GM21447 (cell line): ENCODE results near the gene NAB1.

Source experiments
- ATAC-seq: cut with Tn5 transposase; IDR thresholded peaks from one replicate; pipeline ENCODE4 v1.9.1; 2021; ENCODE audit not compliant: unreplicated experiment

The NAB1 gene

DNA sequence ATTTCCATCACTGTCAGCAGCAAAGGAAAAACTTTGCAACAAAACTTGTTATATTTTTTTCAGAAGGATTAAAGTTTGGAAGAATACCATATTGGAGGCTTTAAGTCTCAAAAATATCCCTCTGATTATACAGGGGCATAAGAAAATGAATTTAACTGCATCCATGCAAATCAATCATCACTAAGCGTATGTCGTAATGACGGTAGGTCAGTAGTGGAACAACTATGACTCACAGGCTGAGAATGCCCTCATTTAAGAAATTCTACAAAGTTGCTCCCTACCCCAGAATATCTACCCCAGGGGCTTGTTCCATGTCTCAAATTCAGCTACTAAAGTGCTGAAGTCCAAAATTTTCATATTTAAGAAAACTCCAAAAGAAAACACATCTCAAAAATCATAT is 12.5 kb upstream of the NAB1 start:
- no peak for ATAC-seq

DNA sequence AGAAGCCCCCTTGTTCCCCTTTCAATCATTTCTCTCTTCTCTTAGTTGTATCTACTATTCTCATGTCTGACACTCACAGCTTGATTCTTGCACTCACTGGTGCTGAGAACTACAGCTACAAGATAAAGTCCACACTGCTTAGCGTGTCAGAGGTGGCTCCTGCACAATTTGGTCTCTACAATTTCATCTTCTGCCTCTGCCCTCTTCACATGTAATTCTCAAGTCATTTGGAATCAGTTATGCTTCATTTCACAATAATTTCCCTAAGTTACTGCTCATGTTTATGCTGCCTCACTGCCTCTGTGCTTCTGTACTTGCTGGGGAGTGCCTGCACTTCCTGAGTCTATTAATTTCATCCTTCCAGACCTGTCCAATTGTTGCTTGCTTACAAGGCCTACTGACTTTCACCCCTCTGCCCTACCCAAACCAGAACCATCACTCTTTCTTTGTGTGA is 11.6 kb upstream of the NAB1 start:
- no peak for ATAC-seq

DNA sequence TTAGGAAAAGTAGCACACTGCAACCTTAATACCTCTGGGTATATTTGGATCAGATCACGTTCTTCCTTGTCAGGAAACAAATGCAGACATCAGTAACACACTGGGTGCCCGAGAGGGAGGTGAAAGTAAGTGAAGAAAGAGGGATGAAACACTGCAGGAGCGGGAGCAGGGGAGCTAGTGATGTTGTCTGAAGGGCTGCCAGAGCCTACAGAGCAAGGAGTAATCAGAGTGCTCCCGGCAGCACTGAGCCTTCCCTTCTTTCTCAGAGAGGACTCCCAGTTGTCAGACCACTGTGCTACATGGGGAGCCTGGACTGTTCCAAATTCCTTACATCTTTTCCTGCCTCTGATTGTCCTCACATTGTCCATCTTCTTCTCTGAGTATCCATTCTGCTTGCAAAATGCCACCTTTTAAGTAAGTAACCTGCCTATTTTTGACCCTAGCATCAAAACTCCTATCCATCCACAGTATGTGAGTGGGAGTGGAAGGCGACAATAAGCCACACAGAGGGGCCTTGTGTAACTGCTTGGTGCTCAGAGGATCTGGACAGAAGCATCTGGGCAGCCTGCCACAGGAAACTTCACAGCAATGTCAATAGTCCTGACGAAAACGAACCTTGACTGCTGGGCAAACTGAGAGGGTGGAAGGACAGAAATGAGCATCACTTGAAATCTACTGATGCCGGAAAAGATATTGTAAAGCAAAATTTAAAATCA is 10.8 kb upstream of the NAB1 start:
- ATAC-seq = no peak

DNA sequence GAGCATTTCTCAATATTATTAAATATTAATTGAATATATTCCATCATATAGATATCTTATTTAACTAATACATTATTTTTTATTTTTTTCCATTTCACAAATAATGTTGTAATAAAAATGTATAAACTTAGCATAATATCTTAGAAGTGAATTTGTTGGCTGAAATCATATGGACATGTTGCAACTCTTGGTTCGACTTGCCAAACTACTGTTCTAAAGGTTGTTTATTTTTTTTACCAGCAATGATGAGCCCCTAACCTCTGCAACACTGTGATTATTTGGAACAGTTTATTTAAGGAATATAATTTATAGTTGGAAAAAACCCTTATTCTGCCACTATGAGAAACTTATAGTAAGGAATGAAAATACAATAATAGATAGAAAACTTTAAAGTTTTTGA is 8.8 kb upstream of the NAB1 start:
- ATAC-seq = no peak

DNA sequence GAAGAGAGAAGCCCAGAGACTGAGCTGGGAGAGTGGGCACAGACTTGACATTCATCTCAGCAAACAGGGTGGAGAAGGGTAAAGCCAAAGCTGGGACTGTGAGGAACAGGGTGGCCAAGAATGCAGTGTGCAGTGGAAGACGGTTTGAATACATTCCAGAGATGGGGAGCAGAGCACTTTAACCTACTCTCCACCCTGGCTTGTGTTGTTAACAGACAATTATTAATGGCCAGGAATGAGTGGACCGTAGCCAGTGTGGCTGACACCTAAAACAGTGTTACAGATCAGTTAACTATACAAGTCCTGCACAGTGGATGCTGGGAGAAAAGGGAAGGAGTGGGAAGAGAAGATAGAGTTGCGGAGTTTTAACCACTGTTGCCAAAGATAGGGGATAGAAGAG is 7.4 kb upstream of the NAB1 start:
- ATAC-seq = no peak

DNA sequence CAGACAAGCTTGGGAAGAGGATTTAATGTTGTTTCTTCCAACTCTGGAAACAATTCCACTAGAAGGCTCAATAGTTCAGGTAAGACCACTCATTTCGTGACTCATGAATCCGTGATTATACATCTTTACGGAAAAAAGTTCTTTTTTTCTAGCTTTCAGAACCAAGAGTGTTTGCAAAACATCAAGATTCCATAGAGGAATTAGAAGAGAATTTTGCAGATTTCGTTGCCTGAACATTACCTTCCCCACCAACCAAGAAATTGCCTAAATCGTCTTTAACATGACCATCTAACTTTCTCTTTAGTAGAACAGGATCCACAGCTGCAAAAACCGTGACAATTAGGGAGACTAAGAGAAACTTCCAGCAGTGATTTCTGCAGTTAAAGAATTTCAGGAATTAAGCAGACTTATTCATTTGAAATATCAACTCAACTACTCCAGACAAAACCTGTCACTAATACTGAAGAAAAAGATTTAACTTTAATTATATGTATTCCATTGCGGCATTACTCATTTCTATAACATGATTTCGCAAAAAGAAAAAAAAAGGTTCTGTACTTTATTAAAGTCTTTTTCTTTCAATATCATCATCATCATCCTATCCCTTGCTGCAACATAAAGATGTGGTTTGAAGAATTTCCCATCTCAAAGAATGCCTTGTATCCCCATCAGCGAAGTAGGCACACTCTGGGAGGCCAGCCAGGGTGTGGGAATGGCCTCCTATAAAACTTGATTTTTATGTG is 1.9 kb upstream of the NAB1 start:
- ATAC-seq = no peak

DNA sequence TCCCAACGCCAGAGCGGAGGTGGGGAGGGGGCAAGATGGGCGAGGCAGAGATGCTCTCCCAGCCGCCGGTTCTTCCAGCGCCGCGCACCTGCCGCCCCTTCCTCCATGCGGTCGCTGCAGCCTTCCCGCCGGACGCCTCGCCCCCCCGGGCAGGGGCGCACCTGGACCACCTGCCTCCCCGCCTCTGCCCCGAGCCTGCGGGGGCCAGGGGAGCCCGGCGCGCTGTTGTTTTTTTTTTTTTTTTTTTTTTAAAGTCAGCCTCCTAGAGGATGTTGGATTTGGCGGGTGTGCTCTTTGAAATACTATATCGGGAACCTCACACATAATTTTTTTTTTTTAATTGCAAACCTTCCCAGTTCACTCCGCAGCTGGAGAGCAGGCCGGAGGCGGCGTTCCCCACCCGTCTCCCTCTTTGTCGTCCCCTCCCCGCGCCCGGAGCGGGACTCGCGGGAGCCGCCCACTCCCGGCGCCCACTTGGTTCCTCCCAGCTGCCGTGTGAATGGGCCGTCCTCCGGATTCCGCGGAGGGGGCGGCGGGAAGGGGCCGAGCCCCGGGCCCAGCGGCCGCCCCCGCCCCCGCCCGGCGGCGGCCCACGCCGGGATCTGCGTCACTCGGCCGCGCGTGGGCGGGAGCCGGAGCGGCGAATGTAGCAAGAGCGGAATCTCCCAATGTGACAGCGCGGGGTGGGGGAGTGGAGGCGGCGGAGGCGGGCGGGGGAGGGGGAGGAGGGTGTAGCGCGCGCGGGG is 421 bp upstream of the NAB1 start:
- ATAC-seq = peak; percentile 60

DNA sequence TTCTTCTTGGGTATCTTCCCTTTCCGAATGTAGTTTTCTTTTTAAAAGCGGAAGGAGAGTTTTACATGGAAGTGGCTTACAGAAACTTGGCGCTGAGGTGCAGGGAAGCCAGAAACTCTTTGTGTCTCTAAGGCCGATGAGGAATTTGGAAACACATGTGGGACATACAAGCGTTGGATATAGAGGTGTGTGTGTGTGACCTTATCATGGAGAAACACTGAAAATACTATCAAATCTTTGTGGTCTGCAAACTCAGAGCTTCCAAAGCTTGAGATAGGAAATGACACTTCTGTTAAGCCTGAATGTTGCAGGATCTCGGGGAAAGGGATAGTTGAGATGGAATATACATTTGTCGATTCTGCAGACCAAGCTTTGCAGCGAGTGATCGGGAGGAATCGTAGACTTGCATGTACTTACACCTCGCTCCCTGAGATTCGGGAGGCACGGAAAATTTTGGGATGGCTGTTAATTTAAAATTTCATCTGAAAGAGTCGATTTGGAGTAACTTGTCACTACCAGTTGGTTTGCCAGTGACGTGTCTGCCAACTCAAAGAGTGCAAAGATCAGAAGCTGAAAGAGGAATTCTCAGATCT is 1.0 kb downstream of the NAB1 start:
- peak; percentile 12 for ATAC-seq

DNA sequence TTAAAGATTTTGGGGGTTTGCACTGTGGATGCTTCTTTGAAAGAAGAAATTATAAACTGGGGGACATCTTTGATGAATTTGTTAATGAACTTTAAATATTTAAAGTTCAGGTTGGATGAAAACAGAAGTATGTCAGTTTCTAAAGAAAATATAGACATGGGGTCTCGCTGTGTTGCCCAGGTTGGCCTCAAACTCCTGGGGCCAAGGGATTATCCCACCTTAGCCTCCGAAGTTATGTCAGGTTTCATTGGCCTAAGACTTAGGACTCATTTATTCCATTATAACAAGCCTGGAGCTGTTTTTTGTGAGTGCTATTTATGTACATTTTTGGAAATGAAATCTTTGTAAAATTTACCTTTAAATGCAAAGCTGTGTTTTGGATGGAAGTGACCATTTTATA is 2.5 kb downstream of the NAB1 start:
- ATAC-seq = no peak

DNA sequence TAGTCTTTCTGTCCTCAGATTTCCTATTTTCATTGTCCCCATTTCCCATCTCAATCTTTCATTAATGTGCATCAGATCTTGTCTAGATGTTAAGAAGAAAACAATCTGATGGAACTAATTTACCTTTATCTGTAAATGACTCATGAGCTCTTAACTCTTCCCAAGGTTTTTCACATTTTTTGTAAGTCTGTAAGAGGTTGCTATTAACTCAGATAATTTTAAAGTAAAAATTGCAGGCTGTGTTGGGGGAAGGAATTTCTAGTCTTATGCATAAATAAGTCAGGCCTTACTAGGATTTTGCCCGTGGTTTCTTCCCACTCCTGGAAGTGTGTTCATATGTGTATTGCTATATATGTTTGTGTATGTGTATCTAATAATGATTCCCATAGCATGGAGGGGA is 4.3 kb downstream of the NAB1 start:
- ATAC-seq = no peak

DNA sequence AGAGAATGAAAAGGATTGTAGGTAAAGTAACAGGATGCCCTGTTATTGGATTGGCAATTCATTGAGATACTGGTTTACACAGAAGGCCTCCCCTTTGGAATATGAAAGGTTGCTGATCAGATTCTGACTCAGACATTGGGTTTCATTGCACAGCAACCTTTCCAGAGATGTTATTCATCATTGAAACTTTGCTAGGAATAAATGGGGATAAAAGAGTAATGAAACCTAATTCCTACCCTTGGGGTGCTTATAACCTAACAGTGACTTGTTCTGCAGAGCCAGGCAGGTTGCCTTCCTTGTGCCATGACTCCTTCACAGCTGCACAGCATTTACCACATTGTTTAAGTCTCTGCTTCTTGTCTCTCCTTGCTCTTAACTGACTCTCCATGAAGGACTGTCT is 5.0 kb downstream of the NAB1 start:
- no peak for ATAC-seq

DNA sequence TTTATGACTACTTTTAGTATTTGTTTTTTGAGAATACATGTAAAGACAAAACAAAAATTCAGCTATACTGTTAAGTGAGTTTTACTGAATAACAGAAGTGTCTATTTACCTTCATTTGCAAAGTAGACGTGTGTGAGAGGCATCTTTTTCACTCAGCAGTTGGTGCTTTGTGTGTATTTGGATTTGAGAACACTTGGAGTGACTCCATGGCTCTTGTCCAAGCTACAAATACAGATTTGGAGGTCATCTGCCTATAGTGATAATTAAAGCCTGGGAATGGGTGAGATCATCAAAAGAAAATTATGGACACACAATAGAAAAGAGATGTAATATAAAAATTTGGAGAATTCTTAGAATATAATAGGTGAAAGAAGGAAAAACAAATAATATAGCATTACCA is 6.2 kb downstream of the NAB1 start:
- ATAC-seq = no peak

DNA sequence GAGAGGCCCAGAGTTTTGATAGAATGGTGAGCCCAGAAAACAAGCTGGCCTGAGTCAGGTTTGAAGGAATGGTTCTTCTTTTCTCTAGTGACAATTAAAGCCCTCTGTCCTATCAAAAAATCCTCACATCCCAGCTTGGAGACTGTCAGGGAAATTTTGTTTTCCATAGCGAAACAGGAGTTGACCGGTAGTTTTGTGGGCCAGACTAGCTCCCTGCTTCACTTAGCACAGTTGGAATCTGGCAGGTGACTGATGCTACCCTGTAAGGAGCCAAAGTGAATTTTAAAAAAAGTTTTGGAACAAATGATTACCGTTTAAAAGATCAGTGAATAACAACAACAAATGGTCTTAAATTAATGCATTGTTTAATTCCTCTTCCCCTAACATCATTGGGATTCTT is 6.7 kb downstream of the NAB1 start:
- no peak for ATAC-seq

DNA sequence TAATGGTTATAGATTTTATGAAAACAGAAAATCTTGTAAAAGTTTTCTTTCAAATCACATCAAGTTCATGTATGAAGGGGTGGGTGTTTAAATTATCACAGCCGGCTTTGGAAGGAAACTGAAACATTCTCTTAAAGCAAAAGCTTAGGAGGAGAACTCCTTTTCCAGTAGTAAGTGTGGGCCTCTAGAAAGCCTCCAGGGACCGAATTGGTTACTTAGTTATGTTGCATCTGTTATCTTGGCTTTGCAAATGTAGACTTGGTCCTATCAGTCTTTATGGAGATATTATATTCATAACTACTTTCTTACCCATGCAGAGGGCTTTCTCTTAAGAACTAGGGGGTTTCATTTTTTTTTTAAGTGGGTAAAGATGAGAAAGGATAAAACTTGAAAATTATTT is 7.4 kb downstream of the NAB1 start:
- ATAC-seq = no peak

DNA sequence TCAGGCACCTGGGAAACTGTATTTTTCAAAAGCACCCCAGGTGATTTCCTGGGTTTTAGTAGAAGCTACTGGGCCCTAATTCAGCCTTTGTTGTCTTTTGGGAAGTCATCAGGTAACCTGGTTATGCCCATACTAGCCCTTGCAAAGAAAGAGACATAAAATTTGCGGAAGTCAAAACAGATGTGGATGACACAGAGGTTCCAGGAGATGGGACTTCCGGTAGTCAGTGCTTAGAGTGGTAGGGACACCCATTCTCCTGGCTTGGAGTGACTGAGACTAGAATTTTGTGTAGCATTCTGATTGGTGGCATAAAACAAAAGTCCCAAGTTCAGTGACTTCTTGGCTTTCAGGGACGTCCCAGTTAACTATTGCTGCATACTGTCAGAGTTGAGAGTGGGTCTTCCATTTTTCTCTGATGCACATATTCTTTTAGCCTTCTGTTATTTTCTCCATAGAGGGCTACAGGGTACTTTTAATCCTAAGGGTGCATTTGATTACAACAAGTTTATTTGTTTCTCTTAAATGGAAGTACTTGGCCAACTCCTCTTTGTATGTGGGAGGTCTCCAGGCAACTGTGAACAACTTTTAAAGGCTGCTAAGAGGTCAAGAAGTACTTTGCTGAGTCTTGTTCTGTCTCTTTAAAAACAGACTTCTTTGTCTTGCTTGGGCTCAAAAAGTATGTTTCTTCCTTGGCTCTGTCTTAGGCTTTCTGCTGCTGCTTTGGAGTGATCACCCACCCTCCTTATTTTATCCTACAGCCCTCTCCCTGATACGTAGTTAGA is 8.8 kb downstream of the NAB1 start:
- no peak for ATAC-seq

DNA sequence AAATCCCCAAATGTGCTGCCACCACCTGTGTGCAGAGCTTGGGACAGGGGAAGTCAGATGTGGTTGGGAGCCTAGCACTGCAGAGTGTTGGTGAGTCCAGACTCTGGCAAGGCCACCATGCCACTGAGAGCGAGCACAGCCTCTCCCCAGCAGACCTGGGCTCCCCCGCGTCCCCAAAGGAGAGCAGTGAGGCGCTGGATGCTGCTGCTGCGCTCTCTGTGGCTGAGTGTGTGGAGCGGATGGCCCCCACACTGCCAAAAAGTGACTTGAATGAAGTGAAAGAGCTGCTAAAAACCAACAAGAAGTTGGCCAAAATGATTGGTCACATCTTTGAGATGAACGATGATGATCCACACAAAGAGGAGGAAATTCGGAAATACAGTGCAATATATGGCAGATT is 10.7 kb downstream of the NAB1 start:
- no peak for ATAC-seq

DNA sequence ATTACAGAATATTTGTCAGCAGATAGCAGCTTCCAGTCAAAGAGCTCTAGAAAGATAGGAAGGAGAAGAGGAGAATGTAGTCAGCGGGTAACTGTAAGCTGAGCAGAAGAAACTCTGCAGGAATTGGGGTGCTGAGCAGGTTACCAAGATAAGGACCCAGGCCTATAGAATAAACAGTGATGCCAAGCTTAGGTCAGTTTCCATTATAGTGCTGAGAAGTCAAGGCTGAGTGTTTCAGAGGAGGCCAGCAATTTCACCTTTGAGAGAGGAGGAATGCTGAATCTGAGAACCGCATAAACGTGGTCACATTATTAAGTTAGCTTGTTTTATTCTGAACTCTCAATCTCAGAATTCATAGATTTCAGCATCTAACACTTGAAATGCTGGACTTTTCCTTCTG is 13.9 kb downstream of the NAB1 start:
- ATAC-seq = no peak

DNA sequence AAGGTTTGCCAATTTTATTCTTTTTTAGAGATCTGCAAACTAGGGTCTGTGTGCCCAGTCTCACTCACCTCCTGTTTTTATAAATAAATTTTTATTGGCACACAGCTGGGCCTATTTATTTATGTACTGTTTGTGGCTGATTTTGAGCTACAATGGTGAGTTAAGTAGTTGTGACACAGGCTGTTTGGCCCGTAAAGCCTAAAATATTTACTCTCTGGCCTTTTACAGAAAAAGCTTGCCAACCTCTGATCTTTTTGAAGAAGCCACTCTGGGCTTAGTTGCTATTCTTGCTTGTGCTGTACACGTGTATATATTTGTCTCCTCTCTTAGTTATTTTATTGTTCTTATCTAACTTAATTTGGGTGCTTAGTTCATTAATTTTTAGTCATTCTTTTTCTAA is 14.5 kb downstream of the NAB1 start:
- ATAC-seq = no peak

DNA sequence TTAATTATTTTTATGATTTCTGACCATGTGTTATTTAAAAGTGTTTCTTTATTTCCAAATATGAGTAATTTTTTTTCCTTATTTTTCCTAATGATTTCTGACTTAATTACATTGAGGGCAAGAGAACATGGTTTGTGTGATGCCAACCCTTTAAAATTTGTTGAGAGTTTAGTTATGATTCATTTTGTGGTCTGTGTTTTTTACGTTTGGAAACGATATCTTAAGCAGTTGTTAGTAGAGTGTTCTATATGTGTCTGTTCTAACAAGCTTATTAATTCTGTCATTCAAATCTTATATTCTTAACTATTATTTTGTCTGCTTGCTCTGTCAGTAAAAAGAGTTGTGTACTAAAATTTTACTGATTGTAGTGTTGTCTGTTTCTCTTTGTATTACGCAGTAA is 15.0 kb downstream of the NAB1 start:
- ATAC-seq = no peak

DNA sequence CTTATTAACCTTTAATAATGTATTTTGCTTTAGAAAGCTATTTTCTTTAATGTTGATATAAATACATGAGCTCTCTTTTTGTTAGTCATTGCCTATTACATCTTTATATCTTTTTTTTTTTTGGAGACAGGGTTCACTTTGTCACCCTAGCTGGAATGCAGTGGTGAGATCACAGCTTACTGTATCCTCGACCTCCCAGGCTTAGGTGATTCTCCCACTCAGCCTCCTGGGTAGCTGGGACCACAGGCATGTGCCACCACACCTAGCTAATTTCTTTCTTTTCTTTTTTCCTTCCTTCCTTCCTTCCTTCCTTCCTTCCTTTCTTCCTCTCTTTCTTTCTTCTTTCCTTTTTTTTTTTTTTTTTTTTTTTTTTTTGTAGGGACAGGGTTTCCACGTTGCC is 15.4 kb downstream of the NAB1 start:
- ATAC-seq = no peak

DNA sequence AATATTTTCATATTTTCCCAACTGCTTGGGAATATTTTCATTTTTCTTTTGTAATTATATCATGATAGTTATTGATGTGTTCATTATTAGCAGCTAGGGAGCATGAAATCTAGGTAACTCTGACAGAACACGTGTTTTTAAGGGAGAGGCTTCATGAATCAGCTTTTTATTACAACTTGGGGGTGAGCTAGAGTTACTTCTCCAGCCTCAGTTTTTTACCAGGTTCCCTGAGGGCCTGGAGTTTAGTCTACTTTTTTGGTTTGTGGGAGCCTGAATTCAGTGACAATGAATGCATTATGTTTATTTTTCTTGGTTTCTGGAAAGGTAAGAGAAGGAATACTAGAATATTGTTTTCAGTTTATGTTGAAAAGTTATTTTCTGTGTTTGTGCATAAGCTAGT is 18.0 kb downstream of the NAB1 start:
- no peak for ATAC-seq
